Lung microvascular endothelial cell (primary cell): ENCODE results near the gene MPL. TPM values are rescaled to one million over a fixed set of nuclear protein-coding genes. Genes with fewer than 3 reads are reported as not detected.

Source experiments
- DNase-seq, 2 donors: peaks; one replicate each; pipeline versions ENCODE4 v3.0.0 to v3.0.0-alpha.2; 2010; ENCODE audit warnings: low read depth in 2 of 2
- total RNA-seq: library from RNA; depleted of rRNA; stranded (reverse); fragments of >200 nt; gene quantifications from 2 replicates; pipeline ENCODE4 v1.2.1, GENCODE V29; 2014

MPL gene
- total RNA-seq, 1 donor from 2014 or later, result under 0.01 TPM

- DNase-seq, result no peak
These were observed 31.5 kb upstream of the MPL start for GRCh38 chr1:43305926-43306687.

- no peak for DNase-seq
These were observed 30.7 kb upstream of the MPL start for GRCh38 chr1:43306688-43307457.

DNA sequence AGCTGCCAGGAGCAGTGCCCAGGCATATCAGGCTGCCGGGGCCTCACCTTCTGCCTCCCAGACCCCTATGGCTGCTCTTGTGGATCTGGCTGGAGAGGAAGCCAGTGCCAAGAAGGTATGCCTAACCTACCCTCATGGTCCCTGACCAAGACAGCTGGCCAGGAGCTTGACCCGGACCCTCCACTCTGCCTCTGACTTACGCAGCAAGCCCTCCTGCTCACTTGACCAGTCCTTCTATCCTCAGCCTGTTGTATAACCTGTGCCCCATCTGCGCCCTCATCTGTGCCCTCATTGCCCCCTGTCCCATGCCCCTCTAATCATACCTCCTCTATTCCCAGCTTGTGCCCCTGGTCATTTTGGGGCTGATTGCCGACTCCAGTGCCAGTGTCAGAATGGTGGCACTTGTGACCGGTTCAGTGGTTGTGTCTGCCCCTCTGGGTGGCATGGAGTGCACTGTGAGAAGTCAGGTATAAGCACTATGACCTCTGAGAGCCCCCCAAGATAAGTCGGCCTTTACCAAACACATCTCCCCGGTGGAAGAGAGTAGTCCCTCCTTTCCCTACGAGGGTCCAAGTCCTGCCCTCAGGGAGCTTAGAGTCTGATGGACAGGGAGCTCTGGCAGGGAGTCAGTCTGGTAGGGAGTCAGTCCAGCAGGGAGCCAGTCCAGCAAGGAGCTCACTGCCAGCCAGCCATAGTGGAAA is 30.0 kb upstream of the MPL start:
- DNase-seq, result no peak

DNA sequence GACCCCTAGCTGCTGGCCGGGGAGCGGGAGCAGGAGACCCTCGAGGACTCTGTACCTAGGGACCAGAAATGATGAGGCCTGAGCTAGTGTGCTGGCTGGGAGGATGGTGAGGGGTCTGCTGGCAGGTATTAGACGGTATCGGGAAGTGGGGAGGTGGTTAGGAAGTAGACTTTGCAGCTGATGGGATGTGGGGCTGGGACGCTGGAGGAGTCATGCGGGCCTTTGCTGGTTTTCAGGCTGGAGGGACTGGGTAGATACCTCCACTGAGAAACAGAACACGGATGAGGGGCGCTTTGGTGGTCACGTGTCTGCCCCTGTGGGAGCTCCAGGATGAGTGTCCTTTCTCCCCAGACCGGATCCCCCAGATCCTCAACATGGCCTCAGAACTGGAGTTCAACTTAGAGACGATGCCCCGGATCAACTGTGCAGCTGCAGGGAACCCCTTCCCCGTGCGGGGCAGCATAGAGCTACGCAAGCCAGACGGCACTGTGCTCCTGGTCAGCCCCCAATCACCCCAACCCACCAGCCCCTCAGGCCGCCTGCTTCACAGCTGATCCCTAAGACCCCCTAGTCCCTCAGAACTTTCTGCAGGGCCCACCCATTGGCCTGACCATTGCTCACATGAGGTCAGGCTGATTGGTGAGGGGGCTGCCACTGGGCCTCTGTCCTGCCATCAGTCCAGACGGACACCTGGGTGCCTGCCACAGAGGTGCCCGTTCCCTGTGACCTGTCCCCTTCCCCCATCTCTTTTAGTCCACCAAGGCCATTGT is 28.8 kb upstream of the MPL start:
- no peak for DNase-seq

- no peak for DNase-seq
These were observed 28.1 kb upstream of the MPL start for GRCh38 chr1:43309405-43310025.

DNA sequence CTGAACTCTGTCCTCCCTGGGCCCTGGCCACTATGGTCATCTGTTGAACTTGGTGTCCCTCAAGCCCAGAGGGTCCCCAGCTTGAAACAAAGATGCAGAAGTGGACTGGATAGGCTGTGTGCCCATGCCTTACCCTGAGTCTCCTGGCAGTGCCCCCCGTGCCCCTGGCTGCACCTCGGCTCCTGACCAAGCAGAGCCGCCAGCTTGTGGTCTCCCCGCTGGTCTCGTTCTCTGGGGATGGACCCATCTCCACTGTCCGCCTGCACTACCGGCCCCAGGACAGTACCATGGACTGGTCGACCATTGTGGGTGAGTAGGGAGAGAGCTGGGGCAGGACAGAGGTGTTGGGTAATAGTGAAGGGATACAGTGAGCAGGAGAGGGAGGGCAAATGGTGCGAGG is 26.1 kb upstream of the MPL start:
- no peak for DNase-seq

DNA sequence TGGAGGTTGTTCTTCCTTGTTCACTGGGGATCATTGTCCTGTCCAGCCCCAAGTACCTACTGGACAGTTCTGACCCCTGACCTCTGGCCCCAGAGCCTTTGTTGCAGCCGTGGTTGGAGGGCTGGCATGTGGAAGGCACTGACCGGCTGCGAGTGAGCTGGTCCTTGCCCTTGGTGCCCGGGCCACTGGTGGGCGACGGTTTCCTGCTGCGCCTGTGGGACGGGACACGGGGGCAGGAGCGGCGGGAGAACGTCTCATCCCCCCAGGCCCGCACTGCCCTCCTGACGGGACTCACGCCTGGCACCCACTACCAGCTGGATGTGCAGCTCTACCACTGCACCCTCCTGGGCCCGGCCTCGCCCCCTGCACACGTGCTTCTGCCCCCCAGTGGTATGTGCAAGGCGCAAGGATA is 25.4 kb upstream of the MPL start:
- no peak for DNase-seq

GRCh38 chr1:43312663-43313515 is 24.7 kb upstream of the MPL start:
- no peak for DNase-seq

GRCh38 chr1:43313771-43314170 is 23.8 kb upstream of the MPL start:
- no peak for DNase-seq

DNA sequence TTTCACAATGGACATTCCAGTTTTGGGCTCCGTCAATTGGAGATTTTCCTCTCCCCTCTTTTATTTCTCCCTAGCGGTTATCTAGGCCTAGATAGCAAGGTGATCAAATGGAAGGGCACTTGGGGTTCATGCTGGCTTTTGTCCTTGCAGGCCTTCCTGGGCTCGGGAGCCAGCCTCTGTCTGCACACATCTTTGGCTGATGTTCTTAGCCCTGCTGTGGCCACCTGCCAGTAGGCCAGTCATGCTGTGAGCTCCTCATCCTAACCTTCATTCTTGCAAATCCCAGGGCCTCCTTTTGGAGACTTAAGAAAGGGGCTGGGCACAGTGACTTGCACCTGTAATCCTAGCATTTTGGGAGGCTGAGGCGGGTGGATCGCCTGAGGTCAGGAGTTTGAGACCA is 23.4 kb upstream of the MPL start:
- no peak for DNase-seq

- no peak for DNase-seq
These were observed 22.1 kb upstream of the MPL start for GRCh38 chr1:43315481-43315880.

DNA sequence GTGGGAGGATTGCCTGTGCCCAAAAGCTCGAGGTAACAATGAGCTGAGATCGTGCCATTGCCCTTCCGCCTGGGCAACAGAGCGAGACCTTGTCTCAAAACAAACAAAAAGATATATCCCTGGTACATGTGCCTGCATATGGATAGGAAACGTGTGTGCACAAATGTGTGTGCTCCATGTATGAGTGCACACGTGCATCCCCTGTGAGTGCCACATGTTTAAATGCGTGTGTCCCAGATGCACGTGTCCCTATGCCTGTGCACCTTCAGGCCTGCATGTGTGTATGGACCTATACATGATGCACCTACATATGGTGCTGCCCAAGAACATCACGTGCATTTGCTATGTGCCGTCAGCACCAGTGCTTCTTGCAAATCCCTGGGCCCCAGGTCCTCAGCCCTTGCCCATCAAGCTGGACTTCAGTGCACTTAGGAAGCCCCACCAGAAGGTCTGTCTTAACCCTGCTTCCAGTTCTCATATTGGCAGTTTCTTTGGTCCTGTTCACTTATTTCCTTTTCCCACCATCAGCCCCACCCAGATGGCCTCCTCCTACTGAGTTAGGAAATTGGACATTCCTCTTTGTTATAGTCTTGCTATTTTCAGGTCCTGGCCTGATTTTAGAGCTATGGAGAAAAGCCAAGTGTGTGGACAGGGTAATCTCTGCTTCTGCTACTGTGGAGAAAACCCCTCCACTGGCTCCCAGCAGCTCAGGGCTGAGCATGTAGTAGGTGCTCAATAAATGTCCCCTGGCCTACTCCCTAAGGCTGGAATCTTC is 21.5 kb upstream of the MPL start:
- no peak for DNase-seq

DNA sequence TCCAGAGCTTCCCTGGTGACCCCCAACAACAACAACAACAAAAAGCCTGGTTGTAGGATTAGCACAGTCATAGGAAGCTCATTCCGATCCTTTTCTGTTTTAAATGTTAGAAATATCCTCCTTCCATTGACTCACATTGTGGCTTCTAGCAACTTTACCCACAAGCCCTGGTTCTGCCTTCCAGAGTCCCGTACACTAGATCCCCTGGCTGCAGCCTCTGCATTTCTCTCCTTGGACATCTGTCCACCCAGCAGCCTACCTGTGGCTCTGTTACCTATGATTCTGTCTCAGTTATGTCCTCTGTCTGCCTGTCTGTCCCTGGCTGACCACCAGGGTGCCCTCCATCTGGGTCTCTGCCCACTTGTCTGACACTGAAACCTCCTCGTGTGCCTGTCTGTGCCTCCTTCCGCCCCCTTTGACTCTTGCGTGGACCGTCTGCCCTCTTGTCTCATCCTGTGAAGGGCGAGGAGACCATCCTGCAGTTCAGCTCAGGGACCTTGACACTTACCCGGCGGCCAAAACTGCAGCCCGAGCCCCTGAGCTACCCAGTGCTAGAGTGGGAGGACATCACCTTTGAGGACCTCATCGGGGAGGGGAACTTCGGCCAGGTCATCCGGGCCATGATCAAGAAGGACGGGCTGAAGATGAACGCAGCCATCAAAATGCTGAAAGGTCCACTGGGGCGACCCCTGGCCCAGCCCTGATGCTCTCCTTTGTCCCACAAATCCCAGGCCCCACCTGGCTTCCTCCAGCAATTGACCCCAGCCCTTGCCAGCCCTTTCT is 20.7 kb upstream of the MPL start:
- no peak for DNase-seq

- DNase-seq, result no peak
These were observed 19.7 kb upstream of the MPL start for GRCh38 chr1:43317817-43318471.

GRCh38 chr1:43318831-43319230 is 18.8 kb upstream of the MPL start:
- no peak for DNase-seq

DNA sequence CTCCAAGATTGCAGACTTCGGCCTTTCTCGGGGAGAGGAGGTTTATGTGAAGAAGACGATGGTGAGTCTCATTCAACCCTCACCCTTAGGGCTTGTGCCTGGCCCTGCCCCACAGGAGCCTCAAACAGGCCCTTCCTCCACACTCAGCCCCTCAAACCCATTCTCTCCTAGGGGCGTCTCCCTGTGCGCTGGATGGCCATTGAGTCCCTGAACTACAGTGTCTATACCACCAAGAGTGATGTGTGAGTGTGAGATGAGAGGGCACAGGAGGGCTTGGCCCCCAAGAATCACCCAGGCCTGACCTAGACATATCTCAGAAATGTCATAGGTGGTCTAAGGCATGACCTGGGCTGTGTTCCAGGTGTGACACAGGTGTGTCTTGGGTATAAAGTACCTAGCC is 18.3 kb upstream of the MPL start:
- no peak for DNase-seq

GRCh38 chr1:43319766-43320165 is 17.9 kb upstream of the MPL start:
- no peak for DNase-seq

DNA sequence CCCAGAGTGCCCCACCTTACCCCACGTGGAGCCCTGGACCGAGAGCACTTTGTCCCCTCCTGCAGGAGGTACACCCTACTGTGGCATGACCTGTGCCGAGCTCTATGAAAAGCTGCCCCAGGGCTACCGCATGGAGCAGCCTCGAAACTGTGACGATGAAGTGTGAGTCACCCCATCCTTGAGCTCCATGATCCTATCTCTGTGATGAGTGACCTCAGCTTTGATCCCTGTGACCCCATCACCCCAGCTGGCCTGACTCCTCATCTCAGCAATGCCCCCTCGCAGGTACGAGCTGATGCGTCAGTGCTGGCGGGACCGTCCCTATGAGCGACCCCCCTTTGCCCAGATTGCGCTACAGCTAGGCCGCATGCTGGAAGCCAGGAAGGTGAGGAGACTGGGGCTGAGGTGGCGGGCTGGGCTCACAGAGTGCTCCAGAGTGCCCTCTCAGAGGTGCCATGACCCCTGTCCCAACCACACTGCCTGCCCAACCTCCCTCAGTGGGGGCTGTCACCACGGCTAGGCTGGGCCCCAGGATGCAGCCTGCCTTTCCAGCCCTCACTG is 16.2 kb upstream of the MPL start:
- no peak for DNase-seq
